Activated CD4-positive, alpha-beta T cell treated with anti-CD3 and anti-CD28 coated beads, Interleukin-2, Interleukin-4, amounts not matched to agents 100 ng/mL and 50 ng/mL, durations not matched to agents 16 hours and 8 hours (primary cell): ENCODE results near the gene BANP.
"Not testable (repeated sequence)": the region's sequence is repeated elsewhere in the genome, so short reads cannot be mapped to it uniquely, and the experiment has no call there.

Experiments used
- DNase-seq: peaks from one replicate; pipeline ENCODE4 v3.0.0-alpha.2; 2020; ENCODE audit warnings: low spot score

BANP gene

DNA sequence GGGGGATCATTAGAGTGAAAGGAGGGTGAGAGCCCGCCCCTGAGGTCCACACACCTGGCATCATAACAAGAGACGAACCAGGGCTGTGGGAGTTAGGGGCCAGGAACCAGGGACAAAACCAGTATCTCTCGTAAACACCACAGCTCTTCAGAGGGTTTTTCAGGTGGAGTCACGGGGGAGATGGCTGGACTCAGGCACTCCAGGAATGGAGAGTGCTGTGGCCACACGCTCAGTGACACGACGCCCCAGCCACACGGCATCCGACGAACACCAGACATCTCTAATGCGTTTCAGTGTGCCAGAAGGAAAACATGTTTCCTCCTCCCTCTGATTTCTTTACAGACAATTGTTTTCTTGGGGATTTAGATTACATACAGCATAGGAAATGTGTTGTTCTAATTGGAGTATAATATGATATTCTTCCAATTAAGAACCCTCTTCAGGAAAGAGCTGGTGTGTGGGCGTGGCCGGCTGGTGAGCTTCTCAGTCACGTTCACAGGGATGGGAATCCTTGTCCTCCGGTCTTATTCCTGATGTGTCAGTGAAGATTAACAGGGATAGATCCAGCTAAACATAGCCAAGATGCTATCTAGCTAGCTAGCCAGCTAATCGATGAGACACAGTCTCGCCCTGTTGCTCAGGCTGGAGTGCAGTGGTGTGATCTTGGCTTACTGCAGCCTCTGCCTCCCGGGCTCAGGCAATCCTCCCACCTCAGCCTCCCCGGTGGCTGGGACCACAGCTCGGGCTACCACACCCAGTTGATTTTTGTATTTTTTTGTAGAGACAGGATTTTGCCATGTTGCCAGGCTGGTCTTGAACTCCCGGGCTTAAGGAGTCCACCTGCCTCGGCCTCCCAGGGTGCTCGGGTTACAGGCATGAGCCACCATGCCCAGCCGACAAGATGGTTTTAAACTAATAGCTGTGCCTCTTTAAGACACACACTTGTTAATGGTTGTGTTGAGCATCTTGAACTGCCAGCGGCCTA, 98.6 kb downstream of the BANP start:
- DNase-seq, result no peak

GRCh38 chr16:88050952-88051660, 99.9 kb downstream of the BANP start:
- DNase-seq, result no peak

GRCh38 chr16:88052661-88053060, 101.4 kb downstream of the BANP start:
- no peak for DNase-seq

GRCh38 chr16:88053479-88053878, 102.2 kb downstream of the BANP start:
- DNase-seq, result not testable (repeated sequence)

DNA sequence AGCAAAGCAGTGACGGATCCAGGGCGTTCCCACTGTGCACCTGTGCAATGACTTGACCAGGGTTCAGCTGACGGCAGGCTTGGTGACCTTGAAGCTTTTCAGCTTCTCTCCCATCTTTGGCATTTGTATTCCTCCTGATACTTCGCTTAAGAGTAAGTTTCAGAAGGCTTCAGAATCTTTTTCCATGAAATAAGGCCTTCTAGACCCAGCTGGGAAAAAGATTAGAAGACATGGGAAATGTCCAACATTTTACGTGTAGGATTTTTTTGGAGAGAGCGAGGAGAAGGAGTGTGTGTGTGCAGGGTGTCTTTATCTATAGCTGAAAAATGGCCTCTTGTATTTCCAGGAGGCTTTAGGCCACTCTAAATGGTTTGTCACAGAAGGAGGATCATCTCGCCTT, 104.1 kb downstream of the BANP start:
- DNase-seq, result no peak

- no peak for DNase-seq
These were observed 105.0 kb downstream of the BANP start for GRCh38 chr16:88056212-88056611.

GRCh38 chr16:88057656-88058055, 106.4 kb downstream of the BANP start:
- DNase-seq, result no peak

- DNase-seq, result no peak
These were observed 106.9 kb downstream of the BANP start for GRCh38 chr16:88058136-88058535.

DNA sequence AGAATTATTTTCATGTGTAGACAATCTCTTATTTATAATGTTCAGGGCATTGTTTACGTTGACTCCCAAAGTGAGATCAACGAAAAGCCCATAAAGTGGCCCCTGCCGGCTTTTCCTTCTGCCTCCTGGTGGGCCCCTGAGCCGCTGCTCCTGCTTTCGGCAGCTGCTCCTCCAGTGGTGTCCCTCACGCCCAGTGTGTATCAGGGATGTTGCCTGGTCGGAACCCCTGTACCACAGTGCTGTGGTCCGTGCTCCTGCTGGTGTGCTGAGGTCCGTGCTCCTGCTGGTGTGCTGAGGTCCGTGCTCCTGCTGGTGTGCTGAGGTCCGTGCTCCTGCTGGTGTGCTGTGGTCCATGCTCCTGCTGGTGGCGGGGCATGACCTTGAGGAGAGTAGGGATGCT, 107.6 kb downstream of the BANP start:
- DNase-seq, result no peak

DNA sequence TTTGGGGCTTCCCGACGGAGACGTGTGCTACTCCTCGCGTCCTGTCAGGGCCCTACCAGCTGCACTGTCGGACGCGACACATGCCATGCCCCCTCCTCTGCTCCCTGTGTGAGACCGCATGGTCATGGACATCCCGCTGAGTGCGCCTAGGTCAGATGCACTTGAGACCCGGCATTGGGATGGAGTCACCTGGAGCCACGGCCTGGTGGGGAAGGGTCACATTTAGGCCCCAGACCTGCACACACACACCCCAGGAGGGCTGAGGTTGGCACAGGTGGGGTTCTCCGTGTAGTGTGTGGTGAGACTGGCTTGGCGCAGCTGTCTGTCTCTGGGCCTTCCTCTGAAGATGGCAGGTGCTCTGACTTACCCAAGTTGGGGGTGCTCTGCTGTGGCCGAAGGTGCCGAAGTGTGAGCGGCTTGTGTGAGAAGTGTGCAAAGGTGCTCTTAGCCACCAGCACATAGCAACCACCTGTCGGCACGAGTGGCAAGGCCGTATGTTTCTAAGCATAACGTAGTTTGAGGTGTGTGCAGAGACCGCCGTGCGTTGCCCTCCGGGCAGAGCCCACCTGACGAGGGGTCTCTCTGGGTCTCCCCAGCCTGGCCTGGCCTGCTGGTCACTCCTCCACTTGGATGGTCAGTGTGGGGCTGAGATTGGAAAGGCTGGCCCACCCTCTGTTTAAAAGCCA, 108.6 kb downstream of the BANP start:
- no peak for DNase-seq

- no peak for DNase-seq
These were observed 109.4 kb downstream of the BANP start for GRCh38 chr16:88060524-88061219.

DNA sequence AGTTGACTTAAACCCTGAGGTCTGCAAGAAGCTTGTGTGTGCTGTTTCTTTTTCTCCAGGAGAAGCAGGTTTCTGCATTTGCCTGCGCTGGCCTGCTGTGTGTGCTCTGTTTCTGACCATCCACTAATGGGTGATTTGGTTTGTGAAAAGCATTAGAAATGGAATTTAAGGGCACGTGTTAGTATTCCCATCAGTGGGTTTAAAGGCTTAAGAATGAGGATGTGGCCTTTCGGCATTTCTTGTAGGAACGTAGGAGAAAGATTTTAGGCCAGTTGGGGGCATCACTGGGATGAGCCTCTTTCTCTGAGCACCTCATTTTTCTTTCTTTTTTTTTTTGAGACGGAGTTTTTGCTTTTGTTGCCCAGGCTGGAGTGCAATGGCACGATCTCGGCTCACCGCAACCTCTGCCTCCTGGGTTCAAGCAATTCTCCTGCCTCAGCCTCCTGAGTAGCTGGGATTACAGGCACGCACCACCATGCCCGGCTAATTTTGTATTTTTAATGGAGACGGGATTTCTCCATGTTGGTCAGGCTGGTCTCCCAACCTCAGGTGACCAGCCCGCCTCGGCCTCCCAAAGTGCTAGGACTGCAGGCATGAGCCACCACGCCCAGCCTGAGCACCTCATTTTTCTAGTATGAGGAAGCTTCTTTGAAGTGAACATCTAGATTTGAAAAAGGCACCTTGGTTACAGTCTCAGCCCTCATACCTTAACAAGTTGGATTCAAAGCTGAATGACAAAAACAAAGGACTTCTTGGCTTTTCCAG, 110.3 kb downstream of the BANP start:
- no peak for DNase-seq

- DNase-seq, result no peak
These were observed 111.3 kb downstream of the BANP start for GRCh38 chr16:88062341-88063210.

DNA sequence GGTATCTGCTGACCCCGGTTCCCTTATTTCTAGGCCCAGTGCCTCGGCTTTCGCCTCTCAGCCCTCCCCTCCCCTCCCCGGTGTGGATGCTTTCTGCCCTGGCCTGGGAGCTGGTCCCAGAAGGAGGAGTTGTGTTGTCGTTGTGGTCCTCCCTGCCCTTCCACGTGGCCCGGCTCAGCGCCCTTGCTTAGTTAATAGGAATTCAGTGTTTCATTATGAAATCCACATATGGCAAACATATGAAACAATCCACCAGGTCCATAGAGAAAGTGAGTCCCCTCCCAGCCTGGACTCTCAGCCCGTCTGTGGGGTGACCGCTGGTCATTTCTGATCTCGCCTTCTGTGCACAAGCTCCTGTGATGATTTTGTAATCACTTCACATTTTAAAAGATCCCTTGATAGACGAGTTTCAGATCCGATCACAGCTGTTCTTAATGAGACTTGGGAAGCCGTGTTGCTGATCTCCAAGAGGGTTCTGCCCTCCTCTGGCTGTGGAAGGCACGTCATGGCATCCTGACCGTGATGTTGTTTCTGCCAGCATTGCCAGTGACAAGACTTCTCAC, 112.1 kb downstream of the BANP start:
- DNase-seq, result no peak

GRCh38 chr16:88064011-88064888, 113.0 kb downstream of the BANP start:
- no peak for DNase-seq

- no peak for DNase-seq
These were observed 113.9 kb downstream of the BANP start for GRCh38 chr16:88064889-88065746.

DNA sequence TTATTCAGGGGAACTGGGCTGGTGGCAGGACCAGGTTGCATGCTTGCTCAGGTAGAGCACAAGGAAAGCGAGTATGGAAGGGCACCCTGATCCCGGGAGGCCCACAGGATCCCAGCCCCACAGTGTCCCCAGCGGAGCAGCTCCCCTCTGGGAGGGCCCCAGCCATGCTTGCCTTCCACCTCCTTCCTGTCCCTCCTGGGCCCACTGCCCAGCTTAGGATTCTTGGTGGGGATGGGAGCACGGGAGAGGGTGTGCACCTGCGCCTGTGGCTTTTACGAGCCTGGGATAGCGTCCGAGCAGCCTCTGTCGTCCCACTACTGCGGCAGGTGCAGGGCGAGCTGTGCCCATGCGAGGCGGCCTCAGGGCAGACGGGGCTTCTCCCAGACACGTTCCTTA, 114.5 kb downstream of the BANP start:
- no peak for DNase-seq

DNA sequence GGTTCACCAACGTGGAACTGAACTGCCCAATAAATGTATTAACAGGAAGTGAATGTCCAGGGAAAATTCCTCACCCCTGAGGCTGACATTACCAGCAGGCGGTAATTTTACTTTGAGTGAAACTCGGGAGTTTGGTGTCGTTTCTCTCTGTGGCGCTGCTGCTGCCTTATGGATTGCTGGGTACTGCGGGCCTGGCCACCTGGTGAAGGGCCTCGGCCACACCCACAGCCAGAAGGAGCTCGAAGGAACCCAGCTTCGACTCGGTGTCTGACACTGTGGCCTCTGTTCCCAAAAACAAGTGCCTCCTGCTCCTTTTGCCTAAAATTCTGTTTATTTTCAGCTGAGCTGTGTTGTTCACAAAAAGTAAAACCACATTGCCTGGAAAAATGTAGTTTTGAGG, 115.0 kb downstream of the BANP start:
- no peak for DNase-seq
